GM18873 (cell line): ENCODE results near the gene GAGE10.
"Not testable (repeated sequence)": the region's sequence is repeated elsewhere in the genome, so short reads cannot be mapped to it uniquely, and the experiment has no call there.

ENCODE experiments used
- ATAC-seq: cut with Tn5 transposase; IDR thresholded peaks from one replicate; pipeline ENCODE4 v1.9.1; 2021; ENCODE audit warnings: mild to moderate bottlenecking, moderate library complexity, moderate number of reproducible peaks; ENCODE audit not compliant: unreplicated experiment, low FRiP score

The GAGE10 gene

DNA sequence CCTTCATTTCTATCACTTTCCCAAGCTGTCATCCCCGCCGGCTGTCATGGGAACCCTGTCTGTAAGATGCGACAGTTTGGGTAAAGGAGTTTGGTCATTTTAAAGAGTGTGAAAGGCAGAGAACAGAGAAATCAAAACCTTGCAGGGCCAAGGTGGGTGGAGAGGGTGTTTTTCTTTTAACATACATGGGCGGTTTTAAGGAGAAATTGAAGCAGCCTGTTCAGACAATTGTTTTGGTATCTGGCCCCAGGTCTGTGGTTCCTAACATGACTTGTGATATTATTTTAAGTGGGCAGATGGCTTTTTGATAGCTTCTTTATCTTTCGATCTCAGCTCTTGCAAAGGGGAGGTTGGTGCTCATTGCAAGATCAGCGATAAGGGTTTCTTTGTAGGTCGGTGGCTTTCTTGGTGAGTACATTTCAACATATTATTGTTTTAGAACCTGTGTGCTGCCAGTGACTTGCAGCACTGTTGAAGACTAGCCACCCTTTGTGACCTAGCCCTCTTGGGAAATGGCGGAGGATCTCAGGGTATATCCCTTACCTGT, 30.2 kb upstream of the GAGE10 start:
- ATAC-seq = no peak

GRCh38 chrX:49276207-49276606, 27.2 kb upstream of the GAGE10 start:
- no peak for ATAC-seq

DNA sequence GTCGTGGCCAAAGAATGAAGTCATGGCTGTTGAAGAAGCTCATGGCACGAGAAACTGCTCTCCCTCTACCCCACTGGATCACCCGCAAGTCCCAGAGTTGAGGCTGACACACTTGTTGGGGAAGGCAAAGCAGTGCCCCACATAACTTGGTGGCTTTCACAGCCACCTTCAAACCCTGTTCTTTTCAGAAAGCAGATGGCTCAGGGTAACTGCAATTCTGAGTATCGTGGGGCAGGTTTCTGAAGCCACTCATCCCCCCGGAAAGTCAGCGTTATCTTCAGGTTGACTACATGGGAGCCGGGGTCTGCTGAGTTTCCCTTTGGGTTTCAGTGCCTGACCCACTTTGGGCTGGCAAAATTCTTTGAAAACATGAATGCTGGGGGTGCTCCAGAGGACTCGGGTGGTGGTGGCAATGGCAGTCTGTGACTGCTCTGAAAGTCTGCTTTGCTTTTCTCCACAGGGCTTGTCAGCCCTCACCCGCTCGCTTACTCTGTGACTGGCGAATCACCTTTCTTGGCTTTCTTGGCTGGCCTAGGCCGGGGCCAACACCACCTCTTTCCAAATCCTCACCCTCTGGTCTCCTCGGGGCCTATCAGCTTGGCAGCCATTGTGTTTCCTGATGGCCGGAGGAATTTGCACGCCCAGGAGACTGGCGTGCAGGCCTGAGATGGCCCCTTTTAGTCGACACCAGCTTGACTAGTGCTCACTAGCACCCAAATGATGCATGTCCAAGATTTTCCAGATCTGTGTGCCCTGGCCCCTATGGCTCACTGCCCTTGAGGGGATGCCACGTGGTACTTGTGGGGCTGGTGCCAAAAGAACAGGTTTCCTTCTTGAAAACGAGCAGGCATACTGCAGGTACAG, 26.5 kb upstream of the GAGE10 start:
- no peak for ATAC-seq

GRCh38 chrX:49277535-49277830, 26.0 kb upstream of the GAGE10 start:
- ATAC-seq = no peak

DNA sequence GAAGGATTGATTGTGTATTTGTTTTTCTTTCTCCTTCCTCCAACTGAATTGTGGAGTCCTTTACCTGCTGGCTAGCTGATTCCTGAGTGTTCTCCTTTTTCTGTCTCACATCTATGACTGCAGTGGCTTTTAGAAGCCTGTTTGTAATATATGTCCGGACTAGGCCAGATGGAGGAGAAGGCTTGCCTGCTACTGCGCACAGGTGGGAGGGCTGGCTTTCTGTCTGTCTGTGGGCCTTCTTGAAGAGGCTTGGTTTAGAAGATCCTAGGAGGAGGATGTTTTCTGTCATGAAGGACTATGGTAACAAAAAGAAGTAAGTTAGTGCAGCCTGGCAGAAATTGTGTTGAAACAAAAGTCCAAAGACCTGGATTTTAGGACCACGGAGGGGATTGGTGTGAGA, 25.4 kb upstream of the GAGE10 start:
- ATAC-seq = no peak

DNA sequence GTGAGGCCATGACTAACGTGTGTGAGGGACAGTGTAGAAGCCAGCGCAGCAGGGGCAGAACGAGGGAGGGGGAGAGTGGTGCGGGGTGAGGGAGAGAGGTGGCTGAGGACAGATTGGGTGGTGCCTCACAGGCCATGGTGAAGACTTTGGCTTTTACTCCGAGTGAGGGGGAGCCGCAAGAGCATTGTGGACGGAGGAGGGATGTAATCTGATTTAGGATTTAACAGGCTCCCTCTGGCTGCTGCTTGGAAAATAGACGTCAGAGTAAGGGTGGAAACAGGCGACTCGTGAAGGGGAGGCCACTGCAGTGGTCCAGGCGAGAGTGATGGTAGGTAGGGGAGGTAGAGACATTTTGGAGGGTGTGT, 20.8 kb upstream of the GAGE10 start:
- ATAC-seq = no peak

GRCh38 chrX:49284212-49284611, 19.2 kb upstream of the GAGE10 start:
- no peak for ATAC-seq

- no peak for ATAC-seq
Measured at GRCh38 chrX:49286136-49286535, 17.3 kb upstream of the GAGE10 start.

DNA sequence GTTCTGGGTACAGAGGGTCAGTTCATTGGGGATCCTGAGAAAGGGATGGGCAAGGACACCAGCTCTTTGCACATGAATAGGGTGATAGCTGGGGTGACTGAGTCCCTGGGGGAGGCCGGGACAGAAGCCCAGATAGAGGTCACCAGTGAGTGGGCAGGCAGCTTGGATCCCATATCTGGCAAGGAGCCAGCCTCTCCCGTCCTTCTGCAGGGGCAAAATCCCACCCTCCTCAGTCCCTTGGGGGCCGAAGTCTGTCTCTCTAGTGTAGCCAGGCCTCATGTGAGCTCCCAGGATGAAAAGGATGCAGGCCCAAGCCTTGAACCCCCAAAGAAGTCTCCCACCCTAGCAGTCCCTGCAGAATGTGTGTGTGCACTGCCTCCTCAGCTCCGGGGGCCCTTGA, 16.9 kb upstream of the GAGE10 start:
- ATAC-seq = no peak

- ATAC-seq = no peak
Measured at GRCh38 chrX:49287665-49288064, 15.8 kb upstream of the GAGE10 start.

GRCh38 chrX:49290215-49290614, 13.2 kb upstream of the GAGE10 start:
- no peak for ATAC-seq

GRCh38 chrX:49291615-49292337, 11.7 kb upstream of the GAGE10 start:
- ATAC-seq = no peak

GRCh38 chrX:49292400-49293362, 10.8 kb upstream of the GAGE10 start:
- ATAC-seq = no peak

GRCh38 chrX:49299293-49299692, 4.2 kb upstream of the GAGE10 start:
- ATAC-seq = not testable (repeated sequence)

DNA sequence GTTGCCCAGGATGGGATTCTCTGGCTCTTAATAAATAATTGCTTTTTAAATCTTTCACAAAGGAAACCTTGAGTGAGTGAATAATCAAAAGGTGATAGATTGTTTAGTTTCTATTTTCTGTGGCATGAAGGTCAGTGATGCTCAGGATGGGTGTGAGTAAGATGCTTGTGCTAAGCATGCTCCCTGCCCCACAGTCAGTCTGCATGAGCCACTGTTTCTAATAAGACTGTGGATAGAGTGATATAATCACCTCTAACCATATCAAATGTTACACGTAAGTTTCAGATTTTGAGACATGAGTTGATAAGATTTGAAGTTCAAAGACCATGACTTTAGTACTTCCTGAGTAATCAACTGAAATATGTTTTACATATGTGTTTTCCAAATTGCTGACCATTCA, 2.7 kb upstream of the GAGE10 start:
- no peak for ATAC-seq

DNA sequence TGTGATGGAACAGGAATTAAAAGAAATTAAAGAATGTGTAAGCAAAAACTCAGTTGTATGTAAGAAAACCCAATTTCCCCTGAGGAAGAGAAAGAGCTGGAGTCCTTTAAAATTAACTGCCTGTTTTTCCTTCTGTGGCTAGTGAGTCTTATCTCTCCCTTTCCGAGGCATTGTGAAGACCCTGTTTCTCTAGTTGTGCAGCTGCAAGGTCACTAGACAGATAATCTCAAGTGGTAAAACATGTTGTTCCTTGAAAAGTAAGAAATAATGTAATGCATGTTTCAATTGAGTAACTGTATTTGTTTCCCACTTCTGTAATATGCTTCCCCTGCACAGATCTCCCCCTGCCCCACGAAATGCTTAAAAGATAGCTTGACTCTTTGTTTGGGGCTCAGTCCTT, 4.3 kb downstream of the GAGE10 start:
- not testable (repeated sequence) for ATAC-seq

DNA sequence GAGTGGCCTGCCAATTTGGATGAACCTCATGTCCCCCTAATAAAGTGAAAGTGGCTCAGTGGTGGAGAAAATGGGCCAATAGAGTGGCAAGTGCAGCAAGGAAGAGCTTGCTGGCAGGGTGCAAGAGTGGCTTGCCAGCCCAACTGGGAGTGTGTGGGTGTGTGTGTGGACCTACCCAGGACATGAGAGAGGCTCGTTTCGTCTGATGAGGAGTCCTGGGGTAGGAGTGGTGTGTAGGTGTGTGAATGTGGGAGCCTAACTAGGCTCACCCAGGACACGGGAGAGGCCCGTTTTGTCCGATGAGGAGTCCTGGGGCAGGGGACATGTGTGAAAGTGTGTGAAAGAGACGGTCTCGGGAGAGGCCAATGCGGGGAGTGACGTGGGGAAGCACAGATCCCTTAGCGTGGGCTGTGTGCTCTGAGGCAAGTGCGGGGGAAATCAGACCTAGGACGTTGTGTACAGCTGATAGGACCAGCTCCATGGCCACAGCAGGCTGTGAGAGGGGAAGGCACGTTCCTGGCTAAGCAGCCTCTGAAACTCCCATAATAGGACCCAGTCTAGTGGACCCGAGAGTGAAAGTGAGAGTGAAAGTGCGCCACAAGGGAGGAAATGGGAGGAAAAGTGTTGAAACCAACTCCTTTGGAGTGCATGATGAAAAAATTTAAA, 5.3 kb downstream of the GAGE10 start:
- ATAC-seq = no peak

DNA sequence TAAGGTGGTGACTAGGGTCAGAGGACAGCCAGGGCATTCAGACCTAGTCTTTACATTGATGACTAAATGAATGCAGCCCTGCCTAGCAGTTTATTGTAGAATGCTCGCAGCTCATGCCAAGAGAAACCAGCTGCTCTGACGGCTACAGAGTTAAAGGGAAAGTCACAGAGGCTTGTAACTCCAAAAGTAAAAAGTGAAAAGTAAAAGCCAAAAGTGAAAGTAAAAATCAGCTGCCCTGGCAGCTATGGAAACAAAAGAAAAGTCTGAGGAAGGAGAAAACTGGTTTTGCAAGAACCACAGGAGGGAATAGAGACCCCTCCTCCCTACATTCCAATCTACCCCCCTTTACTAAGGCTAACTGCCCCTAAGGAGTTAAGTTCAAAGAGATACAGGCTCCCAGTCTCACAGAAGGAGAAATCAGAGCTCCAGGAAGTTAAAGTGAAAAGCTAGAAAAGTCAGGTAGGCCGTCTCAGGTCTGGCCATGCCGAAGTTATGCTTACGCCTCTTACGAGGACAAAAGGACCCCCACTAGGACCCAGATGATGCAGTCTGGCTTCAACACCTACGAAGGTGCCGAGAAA, 6.0 kb downstream of the GAGE10 start:
- no peak for ATAC-seq

- no peak for ATAC-seq
Measured at GRCh38 chrX:49310371-49310770, 6.9 kb downstream of the GAGE10 start.

DNA sequence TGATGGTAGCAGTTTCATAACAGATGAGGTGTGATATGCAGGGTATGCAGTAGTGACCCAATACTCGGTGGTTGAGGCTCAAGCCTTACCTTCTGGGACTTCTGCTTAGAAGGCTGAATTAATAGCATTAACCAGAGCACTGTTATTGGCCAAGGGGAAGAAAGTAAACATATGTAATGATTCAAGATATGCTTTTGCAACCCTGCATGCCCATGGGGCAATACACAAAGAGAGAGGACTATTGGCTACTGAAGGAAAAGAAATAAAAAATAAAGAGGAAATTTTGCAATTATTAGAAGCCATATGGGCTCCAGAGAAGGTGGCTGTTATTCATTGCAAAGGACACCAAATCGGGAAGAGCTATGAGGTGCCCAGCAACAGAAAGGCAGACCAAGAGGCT, 8.7 kb downstream of the GAGE10 start:
- ATAC-seq = no peak
